SU-DHL-6 (cell line): ENCODE results near the gene CDK14.

Source experiments
- H2AFZ ChIP-seq: fragments of 200-600 bp; sonication (generic); 2 replicates; pipeline ENCODE4 v1.6.1; 2014; ENCODE audit warnings: low read depth, mild to moderate bottlenecking, moderate library complexity, mixed read lengths, antibody characterized with exemption, low read length; ENCODE audit not compliant: severe bottlenecking
- H3F3A ChIP-seq: fragments of 200-600 bp; shearing (Covaris generic); 2 replicates; pipeline ENCODE4 v1.6.0; 2016; ENCODE audit warnings: antibody characterized with exemption, mild to moderate bottlenecking; ENCODE audit not compliant: insufficient read depth
- H3K27ac ChIP-seq: fragments of 200-600 bp; sonication (generic); 2 replicates; pipeline ENCODE4 v1.5.1; 2016; ENCODE audit warnings: low read depth, mild to moderate bottlenecking, low read length, moderate library complexity, mixed read lengths
- H3K27me3 ChIP-seq: fragments of 200-600 bp; sonication (generic), shearing (Covaris generic); 2 replicates; pipeline ENCODE4 v1.6.0; 2014; ENCODE audit warnings: mild to moderate bottlenecking, low read length
- H3K36me3 ChIP-seq: fragments of 200-600 bp; sonication (generic); 2 replicates; pipeline ENCODE4 v1.6.1; 2014; ENCODE audit warnings: mild to moderate bottlenecking, low read length, mixed read lengths
- H3K4me2 ChIP-seq: fragments of 300-600, 200-600 bp; shearing (Covaris generic), sonication (generic); 2 replicates; pipeline ENCODE4 v1.6.0; 2014; ENCODE audit warnings: low read length, low read depth, mild to moderate bottlenecking; ENCODE audit not compliant: poor library complexity, severe bottlenecking
- H3K4me3 ChIP-seq: fragments of 200-600 bp; sonication (generic); 2 replicates; pipeline ENCODE4 v1.5.1; 2014; ENCODE audit warnings: antibody characterized with exemption, low read length, mild to moderate bottlenecking, mixed read lengths; ENCODE audit not compliant: insufficient read depth, poor library complexity, severe bottlenecking
- H3K79me2 ChIP-seq: fragments of 200-600 bp; sonication (generic); 2 replicates; pipeline ENCODE4 v1.6.1; 2014; ENCODE audit warnings: mild to moderate bottlenecking, low read length, moderate library complexity; ENCODE audit not compliant: insufficient read depth
- H3K9ac ChIP-seq: fragments of 200-600 bp; sonication (generic); 2 replicates; pipeline ENCODE4 v1.7.0; 2014; ENCODE audit warnings: mild to moderate bottlenecking, low read length
- H3K9me2 ChIP-seq: fragments of 200-600 bp; sonication (generic); replicated peaks from 2 replicates; pipeline ENCODE4 v1.6.1; 2014; ENCODE audit warnings: low read length; ENCODE audit not compliant: insufficient read depth
- H3K9me3 ChIP-seq: fragments of 200-600 bp; sonication (generic); 2 replicates; pipeline ENCODE4 v1.6.1; 2014; ENCODE audit warnings: low read length, mixed read lengths; ENCODE audit not compliant: insufficient read depth
- H4K20me1 ChIP-seq: fragments of 200-600 bp; sonication (generic); 2 replicates; pipeline ENCODE4 v1.6.1; 2014; ENCODE audit warnings: low read depth, mild to moderate bottlenecking, antibody characterized with exemption, low read length, moderate library complexity, mixed read lengths
- CTCF ChIP-seq: fragments of 200-600 bp; sonication (generic); IDR thresholded peaks from one replicate; pipeline ENCODE4 v1.5.1; 2017; ENCODE audit warnings: antibody characterized with exemption, mild to moderate bottlenecking, low read length, moderate library complexity; ENCODE audit not compliant: insufficient read depth, poor library complexity, severe bottlenecking
- EZH2phosphoT487 ChIP-seq: fragments of 200-600 bp; sonication (generic), shearing (Covaris generic); conservative IDR thresholded peaks from 2 replicates; pipeline ENCODE4 v1.6.1; 2018; ENCODE audit warnings: mild to moderate bottlenecking, antibody characterized with exemption, low read length, moderate library complexity, mixed read lengths

The CDK14 gene

DNA sequence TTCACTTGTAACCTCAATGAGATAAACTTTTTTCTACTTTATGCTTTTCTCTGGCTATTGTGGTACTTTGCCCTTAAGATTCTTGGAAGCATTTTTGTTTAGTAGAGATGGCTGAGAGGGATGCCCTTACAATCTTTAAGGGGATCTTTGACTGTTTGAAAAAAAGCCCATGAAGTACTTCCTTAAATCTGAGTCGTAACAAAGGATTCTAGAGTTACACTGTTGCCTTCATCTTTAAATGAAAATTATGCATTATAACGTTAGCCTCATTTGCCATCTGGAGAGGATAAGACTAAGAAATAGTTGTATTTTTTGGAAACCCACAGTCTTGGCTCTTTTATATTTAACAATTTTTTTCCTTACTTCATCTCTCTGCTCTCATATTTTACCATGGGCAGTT, 630.3 kb downstream of the CDK14 start:
- Histone ChIP-seq H3K4me3 (no peak overlapping the region), H3K9ac (no peak overlapping the region), H3K9me2 (no peaks in the 10 kb centered on the region), H3K4me2 (no peak overlapping the region), H3K36me3 (no peaks in the 10 kb centered on the region), H3K27ac (no peak overlapping the region), H3K79me2 (no peaks in the 10 kb centered on the region), H3F3A (no peaks in the 10 kb centered on the region), H4K20me1 (no peaks in the 10 kb centered on the region), H3K27me3 (no peaks in the 10 kb centered on the region), H3K9me3 (no peaks in the 10 kb centered on the region), H2AFZ (no peak overlapping the region)
- TF ChIP-seq CTCF (no peak), EZH2phosphoT487 (no peak)

DNA sequence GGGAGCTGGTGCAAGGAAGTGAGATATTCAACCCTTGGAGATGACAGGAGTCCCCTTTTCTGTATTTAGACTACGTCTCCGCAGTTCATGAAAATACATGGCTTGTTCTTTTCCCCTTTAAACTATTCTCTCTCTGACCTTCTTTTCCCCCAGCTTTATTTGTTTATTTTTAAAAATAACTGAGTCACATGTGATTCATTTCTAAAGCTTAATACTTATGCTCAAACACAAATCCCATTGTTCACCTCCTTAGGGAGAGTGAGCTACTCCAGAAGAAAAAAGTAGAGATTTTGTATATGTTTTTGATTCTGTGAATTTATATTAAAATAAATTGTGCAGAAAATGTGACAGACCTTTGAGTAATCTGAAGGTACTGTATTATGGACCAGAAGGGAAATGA, 632.2 kb downstream of the CDK14 start:
- no peaks in the 10 kb centered on the region for H3K79me2 ChIP-seq
- H2AFZ ChIP-seq: no peak overlapping the region
- no peaks in the 10 kb centered on the region for H3K9me2 ChIP-seq
- no peaks in the 10 kb centered on the region for H3K27me3 ChIP-seq
- H3K27ac ChIP-seq: no peak overlapping the region
- no peaks in the 10 kb centered on the region for H3K9me3 ChIP-seq
- H3K9ac ChIP-seq: no peak overlapping the region
- no peaks in the 10 kb centered on the region for H4K20me1 ChIP-seq
- H3K4me3 ChIP-seq: no peak overlapping the region
- TF ChIP-seq CTCF: no peak
- TF ChIP-seq EZH2phosphoT487: no peak
- no peaks in the 10 kb centered on the region for H3K36me3 ChIP-seq
- no peak overlapping the region for H3K4me2 ChIP-seq
- H3F3A ChIP-seq: no peaks in the 10 kb centered on the region

GRCh38 chr7:91228927-91229558, 632.9 kb downstream of the CDK14 start:
- no peaks in the 10 kb centered on the region for H3K27me3 ChIP-seq
- no peaks in the 10 kb centered on the region for H3K9me3 ChIP-seq
- H3F3A ChIP-seq: no peaks in the 10 kb centered on the region
- H3K4me3 ChIP-seq: no peak overlapping the region
- no peaks in the 10 kb centered on the region for H3K79me2 ChIP-seq
- no peak for TF ChIP-seq EZH2phosphoT487
- no peak for TF ChIP-seq CTCF
- H3K27ac ChIP-seq: no peak overlapping the region
- H3K9me2 ChIP-seq: no peaks in the 10 kb centered on the region
- no peak overlapping the region for H3K4me2 ChIP-seq
- H3K36me3 ChIP-seq: no peaks in the 10 kb centered on the region
- no peaks in the 10 kb centered on the region for H4K20me1 ChIP-seq
- no peak overlapping the region for H3K9ac ChIP-seq
- H2AFZ ChIP-seq: no peak overlapping the region
